Activated B cell treated with CpG ODN at 0.5 μM for 24 hours (primary cell): Measurements from ENCODE around the gene DNHD1. TPM values are rescaled to one million over a fixed set of nuclear protein-coding genes. Genes with fewer than 3 reads are reported as not detected.

Experiments
- ATAC-seq: fragments of 200-7000 bp; cut with Tn5 transposase; one replicate; pipeline ENCODE4 v1.10.0; 2021; ENCODE audit warnings: low read depth, mild to moderate bottlenecking, moderate library complexity
- CTCF ChIA-PET: fragments of 350-600 bp; sonication (Branson Sonifier 250); formaldehyde crosslinking; loops from one replicate; lab custom pipeline; 2021; ENCODE audit warnings: antibody characterized with exemption; lab: Charles Lee
- POLR2A ChIA-PET: fragments of 350-600 bp; sonication (Branson Sonifier 250); formaldehyde crosslinking; loops from one replicate; lab custom pipeline; 2021; ENCODE audit warnings: antibody characterized with exemption; lab: Charles Lee
- DNase-seq: peaks from one replicate; pipeline ENCODE4 v3.0.0; 2022
- H3K27ac Mint-ChIP-seq: one replicate; pipeline ENCODE4 v1.8.0; 2020; ENCODE audit warnings: mixed read lengths
- H3K27me3 Mint-ChIP-seq: one replicate; pipeline ENCODE4 v1.8.0; 2021; ENCODE audit warnings: mixed read lengths
- H3K36me3 Mint-ChIP-seq: one replicate; pipeline ENCODE4 v1.8.0; 2021; ENCODE audit warnings: low read depth, mixed read lengths
- H3K4me1 Mint-ChIP-seq: one replicate; pipeline ENCODE4 v1.8.0; 2021; ENCODE audit warnings: mixed read lengths
- H3K4me3 Mint-ChIP-seq: one replicate; pipeline ENCODE4 v1.8.0; 2020; ENCODE audit warnings: mild to moderate bottlenecking, mixed read lengths
- H3K9me3 Mint-ChIP-seq: one replicate; pipeline ENCODE4 v1.8.0; 2020; ENCODE audit warnings: mixed read lengths
- CTCF ChIP-seq: fragments of 200-600 bp; IDR thresholded peaks from one replicate; pipeline ENCODE4 v1.8.0; 2022; ENCODE audit warnings: antibody characterized with exemption, mild to moderate bottlenecking
- intact Hi-C: fragments of 100-400 bp; cut with micrococcal nuclease; formaldehyde crosslinking; loops from one replicate; pipeline ENCODE4 v1.15.1; 2024
- total RNA-seq: library from RNA; stranded (reverse); gene quantifications from 2 replicates; pipeline ENCODE4 v1.2.3, GENCODE V29; 2022

DNHD1 gene
- total RNA-seq, 1 donor from 2014 or later = 42.6 TPM

- DNase-seq (no peak), ATAC-seq (no peak)
- no peak overlapping the region for H3K4me3 Mint-ChIP-seq
- CTCF ChIA-PET = interaction anchor here (1.9 kb wide), 1 partner anchor 110 kb away, joined by 9 read pairs; no protein-coding TSS in a partner anchor
- H3K27ac Mint-ChIP-seq = no peak overlapping the region
- intact Hi-C loops = no loop called here
- no peak for TF ChIP-seq CTCF
- no peaks in the 10 kb centered on the region for H3K9me3 Mint-ChIP-seq
- POLR2A ChIA-PET = no interaction called here
- H3K4me1 Mint-ChIP-seq = no peaks in the 10 kb centered on the region
- H3K36me3 Mint-ChIP-seq = peaks cover 47% of the 10 kb centered on the region
- no peaks in the 10 kb centered on the region for H3K27me3 Mint-ChIP-seq
Observed at GRCh38 chr11:6488821-6489220, 8.3 kb upstream of the DNHD1 start.

GRCh38 chr11:6489306-6489705 lies 7.8 kb upstream of the DNHD1 start:
- Mint-ChIP-seq H3K36me3 (peaks cover 49% of the 10 kb centered on the region), H3K4me1 (no peaks in the 10 kb centered on the region), H3K27ac (no peak overlapping the region), H3K4me3 (no peak overlapping the region), H3K9me3 (no peaks in the 10 kb centered on the region), H3K27me3 (no peaks in the 10 kb centered on the region)
- POLR2A ChIA-PET = interaction anchor here (1.3 kb wide), 1 partner anchor 99 kb away, joined by 6 read pairs; the partner anchor contains the start of gene SMPD1
- DNase-seq (no peak), ATAC-seq (no peak)
- CTCF ChIA-PET = interaction anchor here (1.9 kb wide), 1 partner anchor 110 kb away, joined by 9 read pairs; no protein-coding TSS in a partner anchor
- TF ChIP-seq CTCF = no peak
- intact Hi-C loops = no loop called here

- no peak for TF ChIP-seq CTCF
- Mint-ChIP-seq H3K27me3 (no peaks in the 10 kb centered on the region), H3K4me3 (no peak overlapping the region), H3K9me3 (no peaks in the 10 kb centered on the region), H3K27ac (no peak overlapping the region), H3K36me3 (peaks cover 64% of the 10 kb centered on the region), H3K4me1 (peaks cover 3% of the 10 kb centered on the region)
- ATAC-seq (no peak), DNase-seq (no peak)
- intact Hi-C loops = no loop called here
- ChIA-PET POLR2A (no interaction called here), CTCF (interaction anchor here (0.8 to 5.4 kb wide), 2 partner anchors 55 to 119 kb away, joined by 3 to 22 read pairs; no protein-coding TSS in a partner anchor)
Observed at GRCh38 chr11:6498121-6498520, 1.0 kb downstream of the DNHD1 start.

GRCh38 chr11:6498544-6498943 lies 1.5 kb downstream of the DNHD1 start:
- Mint-ChIP-seq H3K36me3 (peaks cover 64% of the 10 kb centered on the region), H3K27me3 (no peaks in the 10 kb centered on the region), H3K4me1 (peaks cover 3% of the 10 kb centered on the region), H3K27ac (no peak overlapping the region), H3K4me3 (no peak overlapping the region), H3K9me3 (no peaks in the 10 kb centered on the region)
- ATAC-seq = no peak
- TF ChIP-seq CTCF = no peak
- CTCF ChIA-PET = interaction anchor here (0.8 to 5.4 kb wide), 2 partner anchors 55 to 120 kb away, joined by 3 to 22 read pairs; no protein-coding TSS in a partner anchor
- no peak for DNase-seq
- intact Hi-C loops = no loop called here
- POLR2A ChIA-PET = no interaction called here

- CTCF ChIA-PET = interaction anchor here (1.1 to 5.4 kb wide), 2 partner anchors 124 to 139 kb away, joined by 3 to 22 read pairs; no protein-coding TSS in a partner anchor
- ATAC-seq (no peak), DNase-seq (no peak)
- no peaks in the 10 kb centered on the region for H3K9me3 Mint-ChIP-seq
- H3K27me3 Mint-ChIP-seq = no peaks in the 10 kb centered on the region
- POLR2A ChIA-PET = no interaction called here
- intact Hi-C loops = no loop called here
- no peaks in the 10 kb centered on the region for H3K4me1 Mint-ChIP-seq
- TF ChIP-seq CTCF = no peak
- H3K4me3 Mint-ChIP-seq = no peak overlapping the region
- H3K27ac Mint-ChIP-seq = no peak overlapping the region
- H3K36me3 Mint-ChIP-seq = peaks cover 59% of the 10 kb centered on the region
Observed at GRCh38 chr11:6502382-6502781, 5.3 kb downstream of the DNHD1 start.
